MM.1S (cell line): ENCODE results near the gene RIPOR2.

ENCODE experiments used
- DNase-seq: peaks from one replicate; pipeline ENCODE4 v3.0.0-alpha.2; 2015
- H2AFZ ChIP-seq: fragments of 300-600 bp; sonication (generic); 2 replicates; pipeline ENCODE4 v1.6.0; 2016; ENCODE audit warnings: antibody characterized with exemption, low read length
- H3F3A ChIP-seq: fragments of 300-600 bp; sonication (generic); 2 replicates; pipeline ENCODE4 v1.6.1; 2016; ENCODE audit warnings: mild to moderate bottlenecking, antibody characterized with exemption, low read length, moderate library complexity, mixed read lengths; ENCODE audit not compliant: insufficient read depth
- H3K27ac ChIP-seq: fragments of 300-600 bp; sonication (generic); 2 replicates; pipeline ENCODE4 v1.5.1; 2016; ENCODE audit warnings: mild to moderate bottlenecking, low read length
- H3K27me3 ChIP-seq: fragments of 300-600 bp; sonication (generic); replicated peaks from 2 replicates; pipeline ENCODE4 v1.6.0; 2016; ENCODE audit warnings: low read length; ENCODE audit not compliant: insufficient read depth
- H3K36me3 ChIP-seq: fragments of 300-600 bp; sonication (generic); replicated peaks from 2 replicates; pipeline ENCODE4 v1.6.1; 2016; ENCODE audit warnings: mild to moderate bottlenecking, low read length, mixed read lengths; ENCODE audit not compliant: insufficient read depth
- H3K4me1 ChIP-seq: fragments of 300-600 bp; sonication (generic); 2 replicates; pipeline ENCODE4 v1.6.1; 2016; ENCODE audit warnings: low read length, mixed read lengths
- H3K4me2 ChIP-seq: fragments of 300-600 bp; sonication (generic); 2 replicates; pipeline ENCODE4 v1.6.0; 2016; ENCODE audit warnings: low read depth, low read length
- H3K4me3 ChIP-seq: fragments of 300-600 bp; sonication (generic); 2 replicates; pipeline ENCODE4 v1.5.1; 2016; ENCODE audit warnings: low read length, mixed read lengths
- H3K79me2 ChIP-seq: fragments of 300-600 bp; sonication (generic); 2 replicates; pipeline ENCODE4 v1.6.1; 2016; ENCODE audit warnings: mixed run types, low read length, mixed read lengths
- H3K9ac ChIP-seq: fragments of 300-600 bp; sonication (generic); 2 replicates; pipeline ENCODE4 v1.6.1; 2016; ENCODE audit warnings: low read length, mixed read lengths
- H3K9me2 ChIP-seq: fragments of 300-600 bp; sonication (generic); replicated peaks from 2 replicates; pipeline ENCODE4 v1.6.1; 2016; ENCODE audit warnings: mild to moderate bottlenecking, low read length, mixed read lengths; ENCODE audit not compliant: insufficient read depth
- H3K9me3 ChIP-seq: fragments of 300-600 bp; sonication (generic); replicated peaks from 2 replicates; pipeline ENCODE4 v1.6.1; 2016; ENCODE audit warnings: mild to moderate bottlenecking, low read length, mixed read lengths; ENCODE audit not compliant: insufficient read depth
- H4K20me1 ChIP-seq: fragments of 300-600 bp; sonication (generic); 2 replicates; pipeline ENCODE4 v1.6.1; 2016; ENCODE audit warnings: mild to moderate bottlenecking, low read length, moderate library complexity, mixed read lengths; ENCODE audit not compliant: insufficient read depth
- CTCF ChIP-seq: fragments of 300-600 bp; sonication (generic); IDR thresholded peaks from 2 replicates; pipeline ENCODE4 v1.5.1; 2016; ENCODE audit warnings: antibody characterized with exemption, low read length, mixed read lengths
- EZH2 ChIP-seq: fragments of 300-600 bp; sonication (generic); optimal IDR thresholded peaks from 2 replicates; pipeline ENCODE3; 2017; ENCODE audit warnings: low read depth, mild to moderate bottlenecking, antibody characterized with exemption, low read length, mixed read lengths
- EZH2phosphoT487 ChIP-seq: fragments of 300-600 bp; sonication (generic); IDR thresholded peaks from 2 replicates; pipeline ENCODE4 v1.6.1; 2018; ENCODE audit warnings: antibody characterized with exemption, low read length

Gene RIPOR2

DNA sequence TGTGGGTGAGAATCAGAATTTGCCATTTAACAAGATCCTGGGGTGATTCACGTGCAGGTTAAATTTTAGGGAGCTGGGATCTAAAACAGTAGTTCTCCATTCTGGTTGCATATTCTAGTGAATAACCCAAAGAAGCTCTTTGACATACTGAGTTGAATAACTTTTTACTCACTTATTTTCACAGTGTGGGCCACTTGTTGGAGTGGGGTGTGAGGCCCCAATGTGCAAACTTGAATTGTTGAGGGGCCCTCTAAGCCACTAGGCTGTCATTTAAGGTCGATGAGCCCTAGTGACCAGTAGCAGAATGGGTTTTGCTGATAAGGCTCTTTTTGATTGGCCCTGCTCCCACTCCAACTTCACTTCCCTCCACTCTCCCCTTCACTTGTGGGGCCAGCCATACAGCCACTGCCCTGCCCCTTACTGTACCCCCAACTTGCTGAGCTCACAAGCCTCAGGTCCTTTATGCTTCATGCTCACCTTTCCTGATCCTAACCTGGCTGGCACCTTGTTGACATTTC lies 33.6 kb upstream of the RIPOR2 start:
- no peak overlapping the region for H2AFZ ChIP-seq
- no peaks in the 10 kb centered on the region for H3F3A ChIP-seq
- no peak for DNase-seq
- no peak overlapping the region for H3K9ac ChIP-seq
- no peaks in the 10 kb centered on the region for H3K36me3 ChIP-seq
- no peaks in the 10 kb centered on the region for H3K9me2 ChIP-seq
- H4K20me1 ChIP-seq, result no peaks in the 10 kb centered on the region
- no peaks in the 10 kb centered on the region for H3K27me3 ChIP-seq
- peaks cover under 1% of the 10 kb centered on the region; the same call in 1 of the 2 replicates for H3K4me1 ChIP-seq
- no peak overlapping the region for H3K4me3 ChIP-seq
- no peak overlapping the region for H3K27ac ChIP-seq
- H3K4me2 ChIP-seq, result no peak overlapping the region
- TF ChIP-seq CTCF, result no peak
- no peak for TF ChIP-seq EZH2
- no peak for TF ChIP-seq EZH2phosphoT487
- no peaks in the 10 kb centered on the region for H3K79me2 ChIP-seq
- no peaks in the 10 kb centered on the region for H3K9me3 ChIP-seq

- Histone ChIP-seq H3K9me2 (no peaks in the 10 kb centered on the region), H2AFZ (no peak overlapping the region), H3K4me1 (no peaks in the 10 kb centered on the region), H3K27me3 (no peaks in the 10 kb centered on the region), H3K4me3 (no peak overlapping the region), H3K79me2 (no peaks in the 10 kb centered on the region), H3K9me3 (no peaks in the 10 kb centered on the region), H3K4me2 (no peak overlapping the region), H3F3A (no peaks in the 10 kb centered on the region), H3K27ac (no peak overlapping the region), H3K36me3 (no peaks in the 10 kb centered on the region), H3K9ac (no peak overlapping the region), H4K20me1 (no peaks in the 10 kb centered on the region)
- DNase-seq, result no peak
- TF ChIP-seq EZH2, result no peak
- TF ChIP-seq EZH2phosphoT487, result no peak
- TF ChIP-seq CTCF, result no peak
Observed at GRCh38 chr6:24968783-24969182, 33.0 kb upstream of the RIPOR2 start.

DNA sequence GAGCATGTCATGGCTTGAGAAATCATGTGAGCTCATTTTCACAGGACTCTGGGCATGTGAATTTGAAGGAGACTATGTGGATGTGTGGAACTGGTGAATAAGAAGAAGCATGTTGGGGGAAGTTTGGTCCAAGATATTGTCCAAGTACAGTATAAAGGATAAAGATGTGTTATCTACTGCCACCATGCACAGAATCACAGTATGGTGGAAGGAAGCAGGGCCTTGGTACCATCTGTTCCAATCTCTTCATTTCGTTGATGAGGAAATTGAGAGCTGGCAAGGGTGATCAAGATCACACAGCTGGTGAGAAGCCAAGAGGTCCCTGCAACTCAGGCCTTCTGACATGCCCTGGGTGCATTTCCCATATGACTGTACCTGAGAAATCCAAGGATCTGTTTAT lies 31.5 kb upstream of the RIPOR2 start:
- TF ChIP-seq CTCF (no peak), EZH2 (no peak), EZH2phosphoT487 (no peak)
- Histone ChIP-seq H3K9me3 (no peaks in the 10 kb centered on the region), H3F3A (no peaks in the 10 kb centered on the region), H4K20me1 (no peaks in the 10 kb centered on the region), H3K9ac (no peak overlapping the region), H3K9me2 (no peaks in the 10 kb centered on the region), H3K4me2 (no peak overlapping the region), H3K27ac (no peak overlapping the region), H2AFZ (no peak overlapping the region), H3K79me2 (no peaks in the 10 kb centered on the region), H3K4me1 (no peaks in the 10 kb centered on the region), H3K27me3 (no peaks in the 10 kb centered on the region), H3K36me3 (no peaks in the 10 kb centered on the region), H3K4me3 (no peak overlapping the region)
- DNase-seq, result no peak
